A673 (cell line): ENCODE data around the gene MAGEB2. TPM values are rescaled to one million over a fixed set of nuclear protein-coding genes. Genes with fewer than 3 reads are reported as not detected.
A peak's percentile ranks its signal among the peaks of the same experiment; 100 is the strongest.

Experiments
- BruUV-seq: library from RNA; stranded (reverse); fragments of 400-500 nt; replicated peaks from 2 replicates; lab custom pipeline; 2021; lab: Mats Ljungman, UMichigan
- CTCF ChIA-PET: fragments of 300-600 bp; sonication (Branson Sonifier 250); formaldehyde crosslinking; loops from one replicate; lab custom pipeline; 2022; ENCODE audit warnings: antibody characterized with exemption; lab: Charles Lee
- POLR2A ChIA-PET: fragments of 300-600 bp; sonication (Branson Sonifier 250); formaldehyde crosslinking; loops from one replicate; lab custom pipeline; 2022; ENCODE audit warnings: antibody characterized with exemption; ENCODE audit not compliant: low non-redundant PET; lab: Charles Lee
- DNase-seq: peaks from one replicate; pipeline ENCODE4 v3.0.0-alpha.2; 2015; ENCODE audit warnings: low spot score
- H3K27ac ChIP-seq: fragments of 200-600 bp; sonication (generic); 2 replicates; pipeline ENCODE4 v1.5.1; 2016; ENCODE audit warnings: mixed run types, low read depth, mild to moderate bottlenecking, mixed read lengths, antibody characterized with exemption, low read length; ENCODE audit not compliant: poor library complexity, severe bottlenecking
- H3K27me3 ChIP-seq: fragments of 200-600 bp; sonication (generic); replicated peaks from 2 replicates; pipeline ENCODE4 v1.6.1; 2017; ENCODE audit warnings: mixed run types, low read depth, mild to moderate bottlenecking, mixed read lengths, antibody characterized with exemption, low read length; ENCODE audit not compliant: insufficient read depth, poor library complexity
- H3K36me3 ChIP-seq: fragments of 200-600 bp; sonication (generic); 2 replicates; pipeline ENCODE4 v1.6.1; 2016; ENCODE audit warnings: mixed run types, mild to moderate bottlenecking, mixed read lengths, antibody characterized with exemption, low read length; ENCODE audit not compliant: insufficient read depth, poor library complexity, severe bottlenecking
- H3K4me1 ChIP-seq: fragments of 200-600 bp; sonication (generic); 2 replicates; pipeline ENCODE4 v1.6.1; 2017; ENCODE audit warnings: mixed run types, mild to moderate bottlenecking, mixed read lengths, antibody characterized with exemption, low read length; ENCODE audit not compliant: insufficient read depth, poor library complexity, severe bottlenecking
- H3K4me3 ChIP-seq: fragments of 200-600 bp; sonication (generic); 2 replicates; pipeline ENCODE4 v1.5.1; 2016; ENCODE audit warnings: low read depth, mixed run types, mild to moderate bottlenecking, mixed read lengths, low read length; ENCODE audit not compliant: poor library complexity, severe bottlenecking
- H3K9me3 ChIP-seq: fragments of 200-600 bp; sonication (generic); 2 replicates; pipeline ENCODE4 v1.6.1; 2016; ENCODE audit warnings: mixed run types, low read depth, mild to moderate bottlenecking, mixed read lengths, antibody characterized with exemption, low read length; ENCODE audit not compliant: poor library complexity, severe bottlenecking
- CTCF ChIP-seq: fragments of 300-800, 200-600 bp; sonication (generic); conservative IDR thresholded peaks from 2 replicates; pipeline ENCODE4 v1.5.1; 2017; ENCODE audit warnings: low read depth, mild to moderate bottlenecking, antibody characterized with exemption, low read length, moderate library complexity, mixed read lengths
- EZH2 ChIP-seq: fragments of 200-600 bp; sonication (generic); IDR thresholded peaks from 2 replicates; pipeline ENCODE4 v1.6.1; 2017; ENCODE audit warnings: borderline replicate concordance, low read depth, mild to moderate bottlenecking, mixed read lengths, antibody characterized with exemption, low read length; ENCODE audit not compliant: poor library complexity, severe bottlenecking
- intact Hi-C: fragments of 100-400 bp; cut with micrococcal nuclease; formaldehyde crosslinking; loops from one replicate; pipeline ENCODE4 v1.10.0; 2022; ENCODE audit not compliant: unreplicated experiment
- total RNA-seq: library from RNA; stranded (reverse); gene quantifications from 2 replicates; pipeline ENCODE4 v1.2.3, GENCODE V29; 2021

MAGEB2 gene
- total RNA-seq, 1 experiment from 2014 or later: not detected

DNA sequence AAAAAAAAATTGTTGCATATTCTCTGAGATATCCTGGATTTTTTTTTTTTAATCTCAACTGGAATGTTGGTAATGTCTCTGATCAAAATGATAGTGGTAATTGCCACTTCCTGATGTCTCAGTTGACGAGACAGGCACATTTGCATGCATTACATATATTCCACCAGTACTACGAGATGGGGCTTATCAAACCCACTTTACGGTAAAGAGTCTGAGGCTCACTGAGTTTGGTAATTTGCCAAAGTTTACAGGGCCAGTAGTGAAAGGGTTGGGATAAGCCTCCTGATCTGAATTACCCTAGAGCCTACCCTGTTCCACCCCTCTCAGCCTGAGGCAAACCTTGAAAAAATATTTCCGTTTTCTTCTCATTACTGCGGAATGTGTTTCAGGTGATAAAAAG, 5.3 kb downstream of the MAGEB2 start:
- peaks cover 3% of the 10 kb centered on the region for H3K4me1 ChIP-seq
- ChIA-PET POLR2A (no interaction called here), CTCF (no interaction called here)
- H3K9me3 ChIP-seq: no peaks in the 10 kb centered on the region
- H3K27me3 ChIP-seq: no peaks in the 10 kb centered on the region
- TF ChIP-seq CTCF (no peak), EZH2 (no peak)
- intact Hi-C loops: loop anchor here (2.0 kb wide), 1 partner anchor 78 kb away; no protein-coding TSS in a partner anchor
- BruUV-seq: no TSS peak
- no peaks in the 10 kb centered on the region for H3K36me3 ChIP-seq
- H3K27ac ChIP-seq: no peak overlapping the region
- peak; percentile 87 for DNase-seq
- H3K4me3 ChIP-seq: no peak overlapping the region

DNA sequence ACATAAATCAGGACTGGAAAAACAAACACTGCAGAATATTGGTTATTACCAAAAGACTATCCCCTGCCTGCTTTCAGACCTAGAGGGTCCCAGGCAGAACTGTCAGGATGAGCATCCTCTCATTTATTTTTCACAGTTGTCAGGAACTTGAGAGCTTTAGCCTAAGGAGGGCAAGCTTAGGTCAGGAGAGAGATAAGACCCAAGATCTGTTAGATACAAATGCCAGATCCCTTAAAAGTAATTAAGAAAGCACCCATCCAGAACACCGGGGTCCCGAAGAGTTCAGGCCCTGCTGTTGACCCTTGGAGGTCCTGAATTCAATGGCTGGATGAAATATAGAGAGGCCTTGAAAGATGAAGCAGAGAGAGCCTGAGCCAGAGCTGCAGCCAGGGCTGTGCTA, 9.2 kb downstream of the MAGEB2 start:
- no TSS peak for BruUV-seq
- DNase-seq: no peak
- Histone ChIP-seq H3K9me3 (no peaks in the 10 kb centered on the region), H3K36me3 (no peaks in the 10 kb centered on the region), H3K27ac (no peak overlapping the region), H3K27me3 (no peaks in the 10 kb centered on the region), H3K4me3 (no peak overlapping the region), H3K4me1 (peaks cover 3% of the 10 kb centered on the region)
- CTCF ChIA-PET: no interaction called here
- TF ChIP-seq CTCF (no peak), EZH2 (no peak)
- intact Hi-C loops: no loop called here
- POLR2A ChIA-PET: no interaction called here

DNA sequence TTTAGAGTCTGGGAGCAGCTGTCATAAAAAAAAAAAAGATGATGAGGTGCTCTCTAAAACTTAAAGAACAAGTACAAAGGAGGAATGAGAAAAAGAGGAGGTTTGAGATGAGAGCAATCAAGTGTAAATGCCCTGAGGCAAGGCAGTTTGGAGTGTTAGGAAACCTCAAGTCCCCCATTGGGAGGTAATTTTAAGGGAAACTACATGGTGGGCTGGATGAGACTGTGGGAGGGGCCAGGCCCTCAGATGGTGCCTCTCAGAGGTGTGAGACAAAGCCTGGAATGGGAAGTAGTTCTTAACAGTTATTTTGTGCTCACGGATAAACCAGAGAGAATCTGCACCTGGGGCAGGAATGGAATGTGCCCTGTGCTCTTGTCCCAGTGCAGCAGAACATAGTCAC, 13.2 kb downstream of the MAGEB2 start:
- ChIA-PET POLR2A (no interaction called here), CTCF (no interaction called here)
- DNase-seq: peak; percentile 44
- H3K4me3 ChIP-seq: no peak overlapping the region
- no peaks in the 10 kb centered on the region for H3K36me3 ChIP-seq
- no peaks in the 10 kb centered on the region for H3K9me3 ChIP-seq
- intact Hi-C loops: no loop called here
- TF ChIP-seq CTCF: no peak
- no TSS peak for BruUV-seq
- H3K27ac ChIP-seq: no peak overlapping the region
- no peaks in the 10 kb centered on the region for H3K4me1 ChIP-seq
- no peaks in the 10 kb centered on the region for H3K27me3 ChIP-seq
